Smooth muscle cell (in vitro differentiated cells): Measurements from ENCODE around the gene ROBO2. TPM values are rescaled to one million over a fixed set of nuclear protein-coding genes. Genes with fewer than 3 reads are reported as not detected.

Experiments used
- DNase-seq: peaks from one replicate; lab custom pipeline; 2025; ENCODE audit not compliant: unreplicated experiment; lab: John Stamatoyannopoulos, UW
- H2AFZ ChIP-seq: fragments of 200-600 bp; sonication (generic); 2 replicates; pipeline ENCODE4 v1.6.0; 2016; ENCODE audit warnings: antibody characterized with exemption, low read depth, mild to moderate bottlenecking
- H3F3A ChIP-seq: fragments of 200-600 bp; sonication (generic); 2 replicates; pipeline ENCODE4 v1.6.0; 2017; ENCODE audit warnings: antibody characterized with exemption, low read depth
- H3K27ac ChIP-seq: fragments of 200-600 bp; sonication (generic); 2 replicates; pipeline ENCODE4 v1.5.1; 2016; ENCODE audit warnings: low read depth, mild to moderate bottlenecking
- H3K27me3 ChIP-seq: fragments of 200-600 bp; sonication (generic); 2 replicates; pipeline ENCODE4 v1.6.1; 2016; ENCODE audit warnings: low read depth, mild to moderate bottlenecking
- H3K36me3 ChIP-seq: fragments of 200-600 bp; sonication (generic); 2 replicates; pipeline ENCODE4 v1.5.1; 2016; ENCODE audit warnings: low read depth
- H3K4me1 ChIP-seq: fragments of 200-600 bp; sonication (generic); 2 replicates; pipeline ENCODE4 v1.5.1; 2016; ENCODE audit warnings: low read depth
- H3K4me2 ChIP-seq: fragments of 200-600 bp; sonication (generic); 2 replicates; pipeline ENCODE4 v1.6.0; 2016; ENCODE audit warnings: mild to moderate bottlenecking
- H3K4me3 ChIP-seq: fragments of 200-600 bp; sonication (generic); 2 replicates; pipeline ENCODE4 v1.5.1; 2016; ENCODE audit warnings: mild to moderate bottlenecking
- H3K79me2 ChIP-seq: fragments of 200-600 bp; sonication (generic); 2 replicates; pipeline ENCODE4 v1.6.0; 2016; ENCODE audit warnings: low read depth, mild to moderate bottlenecking
- H3K9ac ChIP-seq: fragments of 200-600 bp; sonication (generic); 2 replicates; pipeline ENCODE4 v1.6.0; 2016; ENCODE audit warnings: low read depth
- H3K9me3 ChIP-seq: fragments of 200-600 bp; sonication (generic); replicated peaks from 2 replicates; pipeline ENCODE4 v1.5.1; 2016; ENCODE audit warnings: low read depth
- H4K20me1 ChIP-seq: fragments of 200-600 bp; sonication (generic); 2 replicates; pipeline ENCODE4 v1.6.0; 2016; ENCODE audit warnings: low read depth
- WGBS: methylation state at CpG from one replicate; pipeline ENCODE4 v1.1.7; 2016; ENCODE audit warnings: low lambda C conversion rate; 5-methylcytosine and 5-hydroxymethylcytosine counted together
- polyA plus RNA-seq: library from polyadenylated mRNA; unstranded; fragments of >200 nt; fragmentation: Nextera tagmentation; extraction: Ambion mirVana; gene quantifications from 2 replicates; pipeline ENCODE4 v1.2.1, GENCODE V29; 2016
- total RNA-seq: library from RNA; depleted of rRNA; stranded (reverse); fragments of >200 nt; gene quantifications from 2 replicates; pipeline ENCODE4 v1.2.3, GENCODE V29; 2014
- TF ChIP-seq, protein P1 (sequence below): fragments of 200-600 bp; sonication (generic); IDR thresholded peaks from 2 replicates; pipeline ENCODE4 v1.5.1; 2017; ENCODE audit warnings: borderline replicate concordance, mild to moderate bottlenecking, antibody characterized with exemption; ENCODE audit not compliant: insufficient read depth, poor library complexity, severe bottlenecking

The ROBO2 gene
- total and polyA plus RNA-seq, 2 experiments from 2014 or later: 23.9 to 54.4 TPM

- TF ChIP-seq, protein P1, sequence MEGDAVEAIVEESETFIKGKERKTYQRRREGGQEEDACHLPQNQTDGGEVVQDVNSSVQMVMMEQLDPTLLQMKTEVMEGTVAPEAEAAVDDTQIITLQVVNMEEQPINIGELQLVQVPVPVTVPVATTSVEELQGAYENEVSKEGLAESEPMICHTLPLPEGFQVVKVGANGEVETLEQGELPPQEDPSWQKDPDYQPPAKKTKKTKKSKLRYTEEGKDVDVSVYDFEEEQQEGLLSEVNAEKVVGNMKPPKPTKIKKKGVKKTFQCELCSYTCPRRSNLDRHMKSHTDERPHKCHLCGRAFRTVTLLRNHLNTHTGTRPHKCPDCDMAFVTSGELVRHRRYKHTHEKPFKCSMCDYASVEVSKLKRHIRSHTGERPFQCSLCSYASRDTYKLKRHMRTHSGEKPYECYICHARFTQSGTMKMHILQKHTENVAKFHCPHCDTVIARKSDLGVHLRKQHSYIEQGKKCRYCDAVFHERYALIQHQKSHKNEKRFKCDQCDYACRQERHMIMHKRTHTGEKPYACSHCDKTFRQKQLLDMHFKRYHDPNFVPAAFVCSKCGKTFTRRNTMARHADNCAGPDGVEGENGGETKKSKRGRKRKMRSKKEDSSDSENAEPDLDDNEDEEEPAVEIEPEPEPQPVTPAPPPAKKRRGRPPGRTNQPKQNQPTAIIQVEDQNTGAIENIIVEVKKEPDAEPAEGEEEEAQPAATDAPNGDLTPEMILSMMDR: no peak
- Histone ChIP-seq H3K27ac (no peak overlapping the region), H3K9me3 (no peaks in the 10 kb centered on the region), H3K4me1 (no peaks in the 10 kb centered on the region), H3K36me3 (no peaks in the 10 kb centered on the region), H3K9ac (no peak overlapping the region), H3K79me2 (peaks cover 8% of the 10 kb centered on the region), H3F3A (no peaks in the 10 kb centered on the region), H2AFZ (no peak overlapping the region), H3K27me3 (no peaks in the 10 kb centered on the region), H4K20me1 (no peaks in the 10 kb centered on the region), H3K4me3 (no peak overlapping the region), H3K4me2 (no peak overlapping the region)
- DNase-seq: no peak
- WGBS: 84% methylated on average over 12 of the region's 12 CpGs
Observed at GRCh38 chr3:77096966-77097890, 57.3 kb downstream of the ROBO2 start.

- no peak overlapping the region for H2AFZ ChIP-seq
- no peak overlapping the region for H3K4me3 ChIP-seq
- H3F3A ChIP-seq: no peaks in the 10 kb centered on the region
- DNase-seq: no peak
- no peak overlapping the region for H3K9ac ChIP-seq
- H3K9me3 ChIP-seq: no peaks in the 10 kb centered on the region
- WGBS: 96% methylated on average over 6 of the region's 6 CpGs
- no peak overlapping the region for H3K4me2 ChIP-seq
- H3K36me3 ChIP-seq: no peaks in the 10 kb centered on the region
- H3K4me1 ChIP-seq: no peaks in the 10 kb centered on the region
- no peak overlapping the region for H3K27ac ChIP-seq
- H3K27me3 ChIP-seq: no peaks in the 10 kb centered on the region
- peaks cover 16% of the 10 kb centered on the region for H4K20me1 ChIP-seq
- TF ChIP-seq, protein P1: no peak
- H3K79me2 ChIP-seq: no peaks in the 10 kb centered on the region
Observed at GRCh38 chr3:77102951-77103769, 63.3 kb downstream of the ROBO2 start.

- no peak overlapping the region for H3K27ac ChIP-seq
- no peak for DNase-seq
- H4K20me1 ChIP-seq: peaks cover 10% of the 10 kb centered on the region
- H3F3A ChIP-seq: no peaks in the 10 kb centered on the region
- no peak overlapping the region for H3K4me3 ChIP-seq
- no peaks in the 10 kb centered on the region for H3K36me3 ChIP-seq
- TF ChIP-seq, protein P1: no peak
- H3K4me2 ChIP-seq: no peak overlapping the region
- no peak overlapping the region for H2AFZ ChIP-seq
- WGBS: 86% methylated on average over 2 of the region's 2 CpGs
- H3K4me1 ChIP-seq: no peaks in the 10 kb centered on the region
- no peaks in the 10 kb centered on the region for H3K9me3 ChIP-seq
- no peak overlapping the region for H3K9ac ChIP-seq
- no peaks in the 10 kb centered on the region for H3K27me3 ChIP-seq
- H3K79me2 ChIP-seq: no peaks in the 10 kb centered on the region
Observed at GRCh38 chr3:77122652-77123051, 82.8 kb downstream of the ROBO2 start.
